CD1c-positive myeloid dendritic cell (primary cell): ENCODE results near the gene CATSPERB.
"Not testable (repeated sequence)": the region's sequence is repeated elsewhere in the genome, so short reads cannot be mapped to it uniquely, and the experiment has no call there.

Experiments
- DNase-seq: peaks from one replicate; pipeline ENCODE4 v3.0.0-alpha.2; 2016; ENCODE audit errors: extremely low spot score

Gene CATSPERB

DNA sequence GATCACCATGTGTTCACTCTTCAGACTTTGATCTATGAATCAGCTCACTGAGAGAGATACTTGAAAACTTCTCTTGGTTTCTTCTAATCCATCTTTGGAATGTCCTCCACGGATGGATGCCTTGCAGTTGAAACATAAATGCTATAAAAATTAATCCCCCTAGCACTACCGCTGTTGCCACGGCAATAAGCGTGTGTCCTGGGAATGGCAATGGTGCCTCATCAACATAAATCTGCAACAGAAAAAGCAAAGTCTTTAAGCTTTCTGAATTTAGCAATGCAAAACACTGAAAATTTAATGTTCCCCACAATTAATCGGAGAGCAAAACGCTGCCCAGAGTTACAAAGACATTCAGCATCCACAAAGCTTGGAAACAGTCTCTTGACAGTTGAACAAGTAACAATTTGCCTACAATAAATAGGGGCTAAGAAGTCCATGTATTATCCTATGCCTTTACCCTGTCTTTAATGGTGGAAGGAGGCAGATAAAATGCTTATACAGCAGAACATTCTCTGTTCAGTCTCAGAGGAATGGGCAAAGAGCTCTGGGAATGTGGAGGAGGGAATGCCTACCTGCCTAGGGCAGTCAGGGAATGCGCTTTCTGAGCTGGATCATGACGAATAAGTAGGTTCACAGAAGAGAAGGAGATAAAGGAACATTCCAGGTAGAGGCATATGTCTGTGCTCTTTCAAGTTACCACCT lies 150.9 kb downstream of the CATSPERB start:
- DNase-seq: no peak

DNA sequence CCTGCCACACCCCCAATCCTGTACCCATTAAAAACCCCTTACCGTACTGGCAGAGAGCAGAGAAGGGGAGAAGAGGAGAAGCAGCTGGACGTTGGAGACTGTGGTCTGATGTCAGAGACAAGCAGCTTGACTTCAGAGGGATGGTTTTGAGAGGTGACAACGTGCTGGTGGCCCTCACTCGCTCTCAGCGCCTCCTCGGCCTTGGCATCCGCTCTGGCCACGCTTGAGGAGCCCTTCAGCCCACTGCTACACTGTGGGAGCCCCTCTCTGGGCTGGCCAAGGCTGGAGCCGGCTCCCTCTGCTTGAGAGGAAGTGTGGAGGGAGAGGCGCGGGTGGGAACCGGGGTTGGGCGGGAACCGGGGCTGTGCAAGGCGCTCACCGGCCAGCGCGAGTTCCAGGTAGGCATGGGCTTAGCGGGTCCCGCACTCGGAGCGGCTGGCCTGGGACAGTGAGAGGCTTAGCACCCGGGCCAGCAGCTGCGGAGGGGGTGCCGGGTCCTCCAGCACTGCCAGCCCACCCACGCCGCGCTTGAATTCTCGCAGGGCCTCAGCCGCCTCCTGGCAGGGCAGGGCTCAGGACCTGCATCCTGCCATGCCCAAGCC lies 154.2 kb downstream of the CATSPERB start:
- DNase-seq: no peak

DNA sequence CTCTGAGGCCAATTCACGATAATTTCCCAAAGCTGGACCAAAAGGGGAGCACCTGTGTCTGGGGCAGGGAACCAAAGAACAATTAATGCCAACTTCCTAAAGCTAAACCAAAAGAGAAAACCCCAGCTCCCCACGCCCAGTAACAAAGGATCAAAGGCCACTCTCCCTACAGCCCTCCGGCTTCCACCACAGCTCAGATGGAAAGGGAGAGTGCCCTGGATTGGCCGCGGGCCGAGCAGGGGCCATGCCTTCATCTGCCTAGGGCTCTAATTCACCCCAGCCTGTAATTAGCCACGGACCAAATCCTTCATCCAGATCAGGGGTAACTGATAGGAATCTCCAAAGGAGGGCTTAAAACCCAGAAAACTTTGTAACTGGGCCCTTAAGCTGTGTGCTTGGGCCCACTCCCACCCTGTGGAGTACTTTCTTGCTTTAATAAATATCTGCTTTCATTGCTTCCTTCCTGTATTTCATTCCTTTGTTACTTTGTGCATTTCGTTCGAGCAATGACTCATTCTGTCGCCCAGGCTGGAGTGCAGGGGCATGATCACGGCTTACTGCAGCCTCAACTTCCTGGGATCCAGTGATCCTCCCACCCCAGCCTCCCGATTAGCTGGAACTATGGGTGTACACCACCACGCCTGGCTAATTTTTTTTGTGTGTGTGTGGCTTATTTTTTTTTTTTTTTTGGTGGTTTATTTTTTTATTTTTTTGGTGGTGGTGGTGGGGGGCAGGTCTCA lies 156.2 kb downstream of the CATSPERB start:
- no peak for DNase-seq

DNA sequence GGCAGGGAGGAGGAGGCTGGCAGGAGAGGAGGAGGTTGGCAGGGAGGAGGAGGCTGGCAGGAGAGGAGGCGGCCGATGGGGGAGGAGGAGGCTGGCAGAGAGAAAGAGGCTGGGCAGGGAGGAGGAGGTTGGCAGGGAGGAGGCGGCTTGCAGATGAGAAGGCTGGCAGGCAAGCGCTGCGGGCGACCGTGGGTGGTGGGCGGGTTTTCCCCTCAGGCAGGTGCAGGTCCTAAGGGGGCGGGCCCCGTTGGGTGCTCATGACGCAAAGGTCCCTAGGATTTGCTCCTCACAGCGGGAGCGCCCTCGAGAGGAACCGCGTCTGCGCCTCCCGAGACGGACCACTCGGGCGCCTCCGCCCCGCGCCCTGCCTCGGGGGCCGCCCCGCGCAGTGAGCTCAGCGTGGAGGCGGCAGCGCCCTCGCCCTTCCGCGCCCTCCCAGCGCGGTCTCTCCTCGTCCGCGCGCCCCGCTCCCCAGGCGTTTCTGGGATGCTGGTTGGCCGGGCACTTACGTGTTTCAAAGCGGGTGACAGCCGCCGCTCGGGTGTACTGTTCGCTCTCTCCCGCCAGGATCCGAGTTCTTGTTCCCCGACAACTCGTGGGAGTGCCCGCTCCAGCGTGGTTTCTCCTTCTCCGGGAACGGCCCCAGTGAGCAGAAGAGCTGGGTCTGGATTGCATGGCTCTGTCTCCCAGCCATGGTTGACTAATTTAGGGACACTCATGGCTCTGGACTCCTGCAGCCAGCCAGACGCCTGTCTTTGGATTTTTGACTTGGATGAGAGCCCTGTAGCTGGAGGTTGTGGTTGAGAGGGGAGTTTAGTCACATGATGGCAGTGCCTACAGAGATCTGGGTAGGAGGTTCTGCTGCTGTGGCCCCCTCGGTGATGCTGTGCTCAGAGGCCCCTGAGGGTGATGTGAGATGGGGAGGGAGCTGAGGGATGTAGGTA lies 157.7 kb downstream of the CATSPERB start:
- peak; percentile 54 for DNase-seq

DNA sequence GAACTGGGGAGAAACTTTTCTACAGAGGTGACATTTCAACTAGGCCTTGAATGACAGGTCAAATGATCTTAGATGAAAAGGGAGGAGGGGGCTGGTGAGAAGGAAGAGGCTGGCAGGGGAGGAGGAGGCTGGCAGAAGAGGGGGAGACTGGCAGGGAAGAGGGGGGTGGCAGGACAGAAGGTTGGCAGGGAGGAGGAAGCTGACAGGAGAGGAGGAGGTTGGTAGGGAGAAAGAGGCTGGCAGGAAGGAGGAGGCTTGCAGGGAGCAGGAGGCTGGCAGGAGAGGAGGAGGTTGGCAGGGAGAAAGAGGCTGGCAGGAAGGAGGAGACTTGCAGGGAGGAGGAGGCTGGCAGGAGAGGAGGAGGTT lies 158.4 kb downstream of the CATSPERB start:
- DNase-seq: no peak

DNA sequence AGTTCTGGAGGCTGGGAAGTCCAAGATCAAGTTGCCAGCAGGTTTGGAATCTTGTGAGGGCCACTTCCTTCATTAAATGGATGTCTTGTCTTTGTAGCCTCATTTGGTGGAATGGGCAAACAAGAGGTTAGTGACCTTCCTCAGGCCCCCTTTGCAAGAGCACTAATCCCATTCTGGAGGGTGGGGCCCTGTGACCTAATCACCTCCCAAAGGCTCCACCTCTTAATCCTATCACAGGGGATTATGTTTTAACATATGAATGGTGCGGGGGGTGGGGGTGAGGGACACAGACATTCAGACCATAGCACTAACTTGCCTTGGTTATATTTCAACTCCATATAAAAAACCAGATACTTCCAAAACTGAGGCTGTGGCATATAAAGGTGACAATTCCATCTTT lies 161.9 kb downstream of the CATSPERB start:
- DNase-seq: no peak

DNA sequence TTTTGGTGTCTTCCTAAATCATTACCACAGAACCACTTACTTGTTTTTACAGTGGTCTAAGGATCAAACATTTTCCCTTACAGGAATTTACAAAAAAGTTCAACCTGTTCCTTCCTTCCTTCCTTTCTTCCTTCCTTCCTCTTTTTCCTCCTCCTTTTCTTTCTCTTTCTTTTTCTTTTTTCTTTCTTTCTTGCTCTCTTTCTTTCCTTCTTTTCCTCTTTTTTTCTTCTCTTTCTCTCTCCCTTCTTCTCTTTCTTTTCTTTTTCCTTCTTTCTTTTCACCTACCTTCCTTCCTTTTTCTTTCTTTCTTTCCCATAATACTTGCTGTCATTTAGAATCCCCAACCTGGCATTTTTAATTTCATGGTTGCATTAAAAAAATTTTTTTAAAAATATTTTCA lies 162.6 kb downstream of the CATSPERB start:
- no peak for DNase-seq

DNA sequence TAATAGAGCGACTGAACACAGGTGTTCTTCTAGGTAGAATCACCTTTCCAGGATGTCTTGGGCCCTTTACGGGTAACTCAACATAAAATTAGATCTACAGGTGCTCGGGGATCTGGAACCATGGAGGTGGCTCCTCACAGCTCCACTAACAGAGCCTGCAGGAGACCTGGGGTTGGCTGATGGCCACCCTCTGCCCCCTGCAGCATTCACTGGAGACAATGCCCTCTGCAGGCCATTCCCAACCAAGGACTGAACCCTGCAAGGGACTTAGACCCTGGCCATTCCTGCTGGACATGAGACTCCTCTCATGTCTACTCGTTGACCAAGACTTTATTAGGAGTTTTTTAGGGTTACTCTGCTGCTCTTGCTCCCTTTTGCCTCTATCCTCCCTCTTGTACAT lies 163.3 kb downstream of the CATSPERB start:
- no peak for DNase-seq

DNA sequence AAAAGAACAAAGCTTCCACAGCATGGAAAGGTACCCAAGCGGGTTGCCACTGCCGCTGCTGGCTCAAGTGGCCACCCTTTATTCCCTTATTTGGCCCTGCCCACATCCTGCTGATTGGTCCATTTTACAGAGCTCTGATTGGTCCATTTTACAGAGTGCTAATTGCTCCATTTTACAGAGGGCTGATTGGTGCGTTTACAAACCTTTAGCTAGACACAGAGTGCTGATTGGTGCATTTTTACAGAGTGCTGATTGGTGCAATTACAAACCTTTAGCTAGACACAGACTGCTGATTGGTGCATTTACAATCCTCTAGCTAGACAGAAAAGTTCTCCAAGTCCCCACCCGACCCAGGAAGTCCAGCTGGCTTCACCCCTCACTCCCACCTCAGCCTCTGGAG lies 164.1 kb downstream of the CATSPERB start:
- DNase-seq: not testable (repeated sequence)

DNA sequence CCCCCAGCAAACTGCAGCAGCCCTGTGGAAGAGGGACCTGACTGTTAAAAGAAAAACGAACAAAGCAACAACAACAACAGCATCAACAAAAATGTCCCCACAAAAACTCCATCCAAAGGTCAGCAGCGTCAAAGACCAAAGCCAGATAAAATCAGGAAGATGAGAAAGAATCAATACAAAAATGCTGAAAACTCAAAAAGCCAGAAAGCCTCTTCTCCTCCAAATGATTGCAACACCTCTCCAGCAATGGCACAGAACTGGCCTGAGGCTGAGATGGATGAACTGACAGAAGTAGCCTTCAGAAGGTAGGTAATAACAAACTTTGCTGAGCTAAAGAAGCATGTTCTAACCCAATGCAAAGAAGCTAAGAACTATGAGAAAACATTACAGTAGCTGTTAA lies 176.4 kb downstream of the CATSPERB start:
- DNase-seq: no peak

DNA sequence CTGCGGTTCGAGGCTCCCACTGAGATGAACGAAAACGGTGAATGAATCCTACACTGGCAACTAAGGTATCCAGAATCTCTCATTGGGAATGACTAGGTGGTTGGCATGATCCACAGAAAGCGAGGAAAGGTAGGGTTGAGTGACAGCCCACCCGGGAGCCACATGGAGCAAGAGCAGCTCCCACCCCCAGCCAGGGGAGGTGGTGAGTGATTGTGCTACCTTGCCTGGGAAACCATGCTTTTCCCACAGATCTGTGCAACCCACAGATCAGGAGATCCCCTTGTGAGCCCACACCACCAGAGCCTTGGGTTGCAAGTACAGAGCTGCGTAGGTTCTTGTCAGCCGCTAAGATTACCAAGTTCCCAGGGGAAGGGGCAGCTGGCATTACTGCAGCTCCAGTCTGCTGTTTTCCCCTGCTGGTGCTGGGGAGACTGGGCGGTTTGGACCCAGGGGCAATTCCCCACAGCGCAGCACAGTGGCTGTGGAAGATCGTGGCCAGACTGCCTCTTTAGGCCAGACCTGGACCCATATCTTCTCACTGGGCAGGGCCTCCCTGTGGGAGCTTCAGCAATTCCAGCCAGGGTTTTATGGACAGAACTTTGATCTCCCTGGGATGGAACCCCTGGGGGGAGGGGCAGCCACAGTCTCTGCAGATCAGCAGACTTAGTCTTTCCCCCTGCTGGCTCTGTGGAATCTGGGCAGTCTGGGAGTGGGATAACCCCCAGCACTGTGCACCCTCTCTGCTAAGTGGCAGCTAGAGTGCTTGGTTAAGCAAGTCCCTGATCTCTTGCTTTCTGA lies 177.2 kb downstream of the CATSPERB start:
- DNase-seq: no peak

DNA sequence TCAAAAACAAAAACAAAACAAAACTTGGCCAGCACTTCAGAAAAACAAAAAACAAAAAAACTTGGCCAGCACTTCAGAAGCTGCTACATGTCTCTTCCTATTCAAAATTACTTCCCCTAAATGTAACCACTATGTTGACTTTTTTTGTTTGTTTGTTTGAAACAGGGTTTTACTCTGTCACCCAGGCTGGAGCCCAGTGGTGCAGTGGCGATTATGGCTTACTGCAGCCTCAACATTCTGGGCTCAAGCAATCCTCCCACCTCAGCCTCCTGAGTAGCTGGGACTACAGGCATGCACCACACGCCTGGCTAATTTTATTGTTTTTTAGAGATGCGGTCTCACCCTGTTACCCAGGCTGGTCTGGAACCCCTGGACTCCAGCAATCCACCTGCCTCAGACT lies 183.8 kb downstream of the CATSPERB start:
- no peak for DNase-seq

DNA sequence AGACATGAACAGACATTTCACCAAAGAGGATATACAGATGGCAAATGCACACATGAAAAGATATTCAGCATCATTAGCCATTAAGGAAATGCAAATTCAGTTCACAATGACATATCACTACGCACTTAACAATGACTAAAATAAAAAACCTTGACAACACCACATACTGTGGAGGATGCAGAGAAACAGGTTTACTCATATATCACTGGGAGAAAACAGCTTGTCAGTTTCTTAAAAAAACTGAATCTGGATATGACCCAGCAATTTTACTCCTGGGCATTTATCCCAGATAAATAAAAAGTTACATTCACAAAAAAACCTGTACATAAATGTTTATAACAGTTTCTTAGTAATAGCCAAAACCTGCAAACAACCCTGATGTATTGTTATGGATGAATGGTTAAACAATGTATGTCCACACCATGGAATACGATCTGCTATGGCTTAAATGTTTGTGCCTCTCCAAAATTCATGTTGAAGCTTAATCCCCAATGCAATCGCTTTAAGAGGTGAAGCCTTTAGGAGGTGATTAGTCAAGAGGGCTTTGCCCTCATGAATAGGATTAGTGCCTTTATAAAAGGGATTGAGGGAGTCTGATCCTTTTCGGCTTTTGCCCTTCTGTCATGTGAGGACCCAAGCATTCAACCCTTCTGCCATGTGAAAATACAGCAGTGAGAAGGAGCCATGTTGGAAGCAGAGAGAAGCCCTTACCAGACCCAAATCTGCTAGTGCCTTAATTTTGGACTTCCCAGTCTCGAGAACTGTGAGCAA lies 185.8 kb downstream of the CATSPERB start:
- DNase-seq: no peak

DNA sequence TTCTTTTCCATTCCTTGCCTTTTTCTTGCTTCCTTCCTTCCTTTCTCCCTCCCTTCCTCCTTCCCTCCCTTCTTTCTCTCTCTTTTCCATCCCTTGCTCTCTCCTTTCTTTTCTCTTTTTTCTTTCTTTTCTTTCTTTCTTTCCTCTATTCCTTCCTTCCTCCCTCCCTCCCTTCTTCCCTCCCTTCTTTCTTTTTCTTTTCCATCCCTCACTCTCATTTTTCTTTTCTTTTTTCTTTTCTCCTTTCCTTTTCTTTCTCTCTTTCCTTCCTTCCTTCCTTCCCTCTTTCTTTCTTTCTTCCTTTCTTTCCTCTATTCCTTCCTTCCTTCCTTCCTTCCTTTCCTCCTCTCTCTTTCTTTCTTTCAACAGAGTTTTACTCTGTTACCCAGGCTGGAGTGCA lies 186.7 kb downstream of the CATSPERB start:
- no peak for DNase-seq

DNA sequence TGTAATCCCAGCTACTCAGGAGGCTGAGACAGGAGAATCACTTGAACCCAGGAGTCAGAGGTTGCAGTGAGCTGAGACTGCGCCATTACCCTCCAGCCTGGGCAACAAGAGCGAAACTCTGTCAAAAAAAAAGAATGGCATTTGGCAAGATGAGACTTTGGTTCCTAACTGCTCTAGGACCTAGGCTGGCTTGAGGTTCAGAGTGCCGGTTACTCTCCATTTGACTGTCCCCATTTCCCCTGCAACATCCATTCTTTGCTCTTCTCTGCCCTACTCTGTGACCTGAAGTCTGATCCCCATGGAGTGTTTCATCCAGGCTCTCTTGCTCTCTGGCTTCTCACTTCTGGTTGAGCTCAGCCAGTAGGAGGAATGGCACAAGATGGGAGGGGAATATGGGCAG lies 195.6 kb downstream of the CATSPERB start:
- DNase-seq: no peak

DNA sequence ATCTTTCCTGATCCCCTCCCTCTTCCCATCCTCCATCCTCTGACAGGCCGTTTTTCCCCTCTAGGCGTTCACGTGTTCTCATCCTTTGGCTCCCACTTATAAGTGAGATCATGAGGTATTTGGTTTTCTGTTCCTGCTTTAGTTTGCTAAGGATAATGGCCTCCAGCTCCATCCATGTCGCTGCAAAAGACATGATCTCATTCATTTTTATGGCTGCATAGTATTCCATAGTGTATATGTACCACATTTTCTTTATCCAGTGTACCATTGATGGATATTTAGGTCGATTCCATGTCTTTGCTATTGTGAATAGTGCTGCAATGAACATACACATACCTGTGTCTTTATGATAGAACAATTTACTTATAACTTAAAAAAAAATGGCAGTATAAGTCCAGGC lies 197.8 kb downstream of the CATSPERB start:
- not testable (repeated sequence) for DNase-seq

DNA sequence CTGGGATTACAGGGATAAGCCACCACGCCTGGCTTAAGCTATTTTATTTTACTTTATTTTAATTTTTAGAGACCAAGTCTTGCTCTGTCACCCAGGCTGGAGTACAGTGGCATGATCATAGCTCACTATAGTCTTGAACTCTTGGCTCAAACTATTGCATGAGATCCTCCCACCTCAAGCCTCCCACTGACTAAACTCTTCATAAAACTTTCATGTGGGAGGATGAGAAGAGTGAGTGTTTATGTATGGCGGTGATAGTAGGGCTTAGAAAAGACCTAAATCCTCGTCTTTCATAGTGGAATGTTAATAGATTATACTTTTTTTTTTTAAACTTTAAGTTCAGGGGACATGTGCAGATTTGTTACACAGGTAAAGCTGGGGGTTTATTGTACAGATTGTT lies 198.3 kb downstream of the CATSPERB start:
- no peak for DNase-seq
